SU-DHL-6 (cell line): ENCODE measurements around the gene MYLK4.

Experiments used
- CTCF ChIP-seq: fragments of 200-600 bp; sonication (generic); IDR thresholded peaks from one replicate; pipeline ENCODE4 v1.5.1; 2017; ENCODE audit warnings: antibody characterized with exemption, mild to moderate bottlenecking, low read length, moderate library complexity; ENCODE audit not compliant: insufficient read depth, poor library complexity, severe bottlenecking
- EZH2phosphoT487 ChIP-seq: fragments of 200-600 bp; sonication (generic), shearing (Covaris generic); conservative IDR thresholded peaks from 2 replicates; pipeline ENCODE4 v1.6.1; 2018; ENCODE audit warnings: mild to moderate bottlenecking, antibody characterized with exemption, low read length, moderate library complexity, mixed read lengths

- no peak for TF ChIP-seq CTCF
- no peak for TF ChIP-seq EZH2phosphoT487
Observed at GRCh38 chr6:2731281-2731909, 19.3 kb downstream of the MYLK4 start.
